NOMO-1 (cell line): Measurements from ENCODE around the gene ZCCHC10.
"Not testable (repeated sequence)": the region's sequence is repeated elsewhere in the genome, so short reads cannot be mapped to it uniquely, and the experiment has no call there.

ENCODE experiments used
- DNase-seq, 2 experiments: peaks; one replicate each; lab custom pipeline; 2025; ENCODE audit not compliant: unreplicated experiment in 2 of 2; lab: John Stamatoyannopoulos, UW

The ZCCHC10 gene

GRCh38 chr5:132981288-132981687, 45.1 kb downstream of the ZCCHC10 start:
- no peak for DNase-seq

- no peak for DNase-seq
Measured at GRCh38 chr5:132979976-132980375, 46.4 kb downstream of the ZCCHC10 start.

- DNase-seq = peak; percentile 33 to 76
Measured at GRCh38 chr5:132979367-132979940, 46.9 kb downstream of the ZCCHC10 start.

GRCh38 chr5:132976852-132977251, 49.5 kb downstream of the ZCCHC10 start:
- no peak for DNase-seq

- not testable (repeated sequence) for DNase-seq
Measured at GRCh38 chr5:132972436-132972828, 53.9 kb downstream of the ZCCHC10 start.

GRCh38 chr5:132971483-132972435, 54.6 kb downstream of the ZCCHC10 start:
- no peak for DNase-seq

GRCh38 chr5:132965120-132965519, 61.2 kb downstream of the ZCCHC10 start:
- no peak for DNase-seq

- peak; percentile 92 to 95 for DNase-seq
Measured at GRCh38 chr5:132963171-132964104, 62.9 kb downstream of the ZCCHC10 start, which contains the start of gene AFF4. Gene AFF4 (minus strand): TSS chr5:132963634. CDS start chr5:132937189, 26,445 bp downstream.

GRCh38 chr5:132962429-132963021, 63.8 kb downstream of the ZCCHC10 start:
- peak; percentile 27 to 39 for DNase-seq

- peak in 1 of 2 experiments; percentile 19 for DNase-seq
Measured at GRCh38 chr5:132961887-132962286, 64.5 kb downstream of the ZCCHC10 start.

GRCh38 chr5:132961123-132961815, 65.1 kb downstream of the ZCCHC10 start:
- DNase-seq = not testable (repeated sequence)

- not testable (repeated sequence) for DNase-seq
Measured at GRCh38 chr5:132956166-132956799, 70.1 kb downstream of the ZCCHC10 start.

- no peak for DNase-seq
Measured at GRCh38 chr5:132953710-132954109, 72.6 kb downstream of the ZCCHC10 start.

GRCh38 chr5:132952829-132953228, 73.5 kb downstream of the ZCCHC10 start:
- no peak for DNase-seq

- DNase-seq = no peak
Measured at GRCh38 chr5:132951897-132952296, 74.5 kb downstream of the ZCCHC10 start.

- DNase-seq = no peak
Measured at GRCh38 chr5:132949136-132949535, 77.2 kb downstream of the ZCCHC10 start.

GRCh38 chr5:132947671-132948070, 78.7 kb downstream of the ZCCHC10 start:
- DNase-seq = no peak
